Measurements from ENCODE around the gene HAGHL.
A peak's percentile ranks its signal among the peaks of the same experiment; 100 is the strongest.
"Not testable (repeated sequence)": the region's sequence is repeated elsewhere in the genome, so short reads cannot be mapped to it uniquely, and the experiment has no call there.

HAGHL gene

GRCh38 chr16:687499-687898, 39.4 kb upstream of the HAGHL start:
- no peak for DNase-seq (ENCODE audit: low spot score)

DNA sequence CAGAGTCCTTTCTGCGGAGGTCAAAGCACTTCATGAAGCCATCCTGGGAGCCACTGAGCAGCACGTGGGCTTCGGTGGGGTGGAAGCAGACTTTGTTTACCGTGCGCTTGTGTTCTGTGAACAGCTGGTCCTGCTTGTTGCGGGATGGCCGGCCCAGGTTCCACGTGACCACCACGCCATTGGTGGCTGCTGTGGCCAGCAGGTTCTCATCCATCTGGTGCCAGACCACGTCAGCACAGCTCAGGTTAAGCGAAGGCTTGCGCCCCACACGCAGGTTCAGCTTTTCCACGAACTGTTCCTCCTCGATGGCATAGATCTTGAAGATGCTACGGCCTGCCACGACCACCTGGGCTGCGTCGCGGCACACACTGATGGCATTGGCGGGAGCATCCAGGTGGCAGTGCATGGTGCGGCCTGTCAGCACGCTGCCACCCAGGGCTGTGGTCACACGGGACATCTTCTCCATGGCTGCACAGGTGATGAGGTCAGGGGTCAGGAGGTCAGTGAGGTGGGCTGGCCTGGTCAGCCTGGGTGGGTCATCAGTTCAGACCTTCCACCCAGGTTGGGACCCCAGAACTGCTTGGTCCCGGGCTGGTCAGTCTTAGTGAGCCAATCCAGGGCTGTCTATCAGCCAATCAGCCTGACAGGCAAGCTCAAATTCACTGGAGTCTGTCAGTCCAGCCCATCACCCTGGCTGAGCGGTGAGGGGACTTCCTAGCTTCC, 37.6 kb upstream of the HAGHL start:
- no peak for DNase-seq (ENCODE audit: low spot score)

GRCh38 chr16:691242-691641, 35.7 kb upstream of the HAGHL start:
- DNase-seq (ENCODE audit: low spot score): not testable (repeated sequence)

DNA sequence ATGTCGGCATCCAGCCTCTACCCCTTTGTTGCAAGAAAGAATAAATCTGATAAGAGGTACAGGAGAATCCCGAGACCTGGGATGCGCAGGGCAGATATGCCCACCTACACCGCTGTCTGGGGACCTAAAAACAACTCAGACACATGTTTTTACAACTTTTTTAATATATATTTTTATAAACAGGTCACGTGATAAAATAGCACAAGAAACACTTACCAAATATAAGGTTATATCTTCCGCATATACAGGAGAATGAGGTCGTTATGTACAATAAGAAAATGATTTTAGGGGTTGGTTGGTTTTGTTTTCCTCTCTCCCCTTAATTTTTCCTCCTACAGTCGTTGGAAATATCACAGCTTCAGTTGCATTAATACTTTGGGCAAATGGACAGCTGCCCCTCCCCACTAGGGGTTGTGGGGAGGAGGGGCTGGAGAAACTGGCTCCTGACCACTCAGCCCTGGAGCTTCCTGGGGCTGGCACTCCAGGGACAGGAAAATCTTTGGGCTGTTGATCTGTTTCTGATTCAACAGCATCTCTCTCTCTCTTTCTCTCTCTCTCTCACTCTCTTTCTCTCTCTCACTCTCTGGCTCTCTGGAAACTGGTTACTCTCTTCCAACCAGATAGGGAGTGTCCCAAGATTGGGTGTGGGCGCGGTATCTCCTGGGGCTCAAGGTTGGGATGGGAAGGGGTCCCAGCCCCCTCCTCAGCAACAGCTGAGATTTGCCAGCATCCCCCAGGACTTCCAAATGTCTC, 34.4 kb upstream of the HAGHL start:
- no peak for DNase-seq (ENCODE audit: low spot score)

DNA sequence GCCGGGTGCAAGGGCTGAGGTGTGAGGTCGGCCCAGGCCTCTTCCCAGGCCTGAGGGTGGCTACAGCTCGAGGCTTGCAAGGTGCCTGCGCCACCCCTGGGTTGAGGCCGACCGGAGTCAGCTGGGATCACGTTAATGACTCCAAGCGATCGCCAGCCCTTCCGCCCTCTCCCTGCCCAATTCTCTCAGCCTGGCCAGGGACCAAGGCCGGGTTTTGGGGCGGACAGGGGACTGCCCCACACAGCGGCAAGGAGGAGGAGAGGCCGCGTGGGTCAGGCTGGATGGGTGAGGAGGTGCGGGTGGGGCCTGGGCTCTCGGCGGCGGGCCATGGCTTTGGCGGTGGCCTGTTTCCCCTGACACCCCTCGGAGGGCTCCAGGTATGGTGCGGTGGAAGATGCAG, 33.5 kb upstream of the HAGHL start:
- DNase-seq (ENCODE audit: low spot score): no peak

DNA sequence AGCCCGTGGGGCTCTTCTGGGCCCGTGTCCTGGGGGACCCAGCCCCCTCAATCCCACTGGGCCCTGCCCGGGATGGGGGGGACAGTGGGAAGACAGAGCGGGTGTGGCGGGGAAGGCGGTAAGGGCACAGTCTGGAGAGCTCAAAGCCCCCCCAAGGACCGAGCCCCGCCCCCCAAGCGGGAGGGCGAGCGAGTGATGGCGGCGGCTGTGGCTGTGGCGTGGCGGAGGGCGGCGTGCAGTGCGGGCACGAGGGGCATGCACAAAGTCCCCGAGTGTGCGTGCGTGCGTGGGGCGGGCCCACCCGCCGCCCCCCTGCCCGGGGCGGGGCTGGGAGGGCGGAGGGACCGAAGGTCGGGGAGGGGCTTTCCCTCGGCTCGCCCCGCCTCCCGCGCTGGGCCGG, 33.1 kb upstream of the HAGHL start:
- DNase-seq (ENCODE audit: low spot score): no peak

GRCh38 chr16:694187-694862, 32.6 kb upstream of the HAGHL start:
- no peak for DNase-seq (ENCODE audit: low spot score)

DNA sequence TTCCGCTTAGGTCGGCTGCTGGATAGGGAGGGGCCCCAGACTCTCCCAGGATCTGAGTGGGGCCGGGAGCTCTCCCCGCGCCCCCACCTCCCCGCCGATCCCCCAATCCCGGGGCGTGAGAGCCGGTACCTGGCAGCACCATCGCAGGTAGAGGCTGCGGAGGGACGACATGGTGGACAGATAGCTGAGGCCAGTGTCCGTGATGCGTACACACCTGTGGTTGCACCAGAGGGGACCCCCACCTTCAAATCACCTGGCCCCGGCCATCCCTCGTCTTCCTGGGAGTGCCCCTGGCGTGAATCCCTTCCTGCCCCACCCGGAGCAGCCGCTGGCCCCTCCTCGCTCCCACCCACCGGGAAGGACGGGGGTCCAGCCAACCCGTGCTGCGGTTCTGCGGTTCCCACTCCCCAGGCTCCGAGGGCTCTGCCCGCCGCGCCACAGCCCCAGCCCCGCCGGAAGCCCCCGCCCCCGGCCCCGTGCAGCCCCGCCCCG, 32.0 kb upstream of the HAGHL start:
- no peak for DNase-seq (ENCODE audit: low spot score)

GRCh38 chr16:695355-696089, 31.4 kb upstream of the HAGHL start:
- no peak for DNase-seq (ENCODE audit: low spot score)

DNA sequence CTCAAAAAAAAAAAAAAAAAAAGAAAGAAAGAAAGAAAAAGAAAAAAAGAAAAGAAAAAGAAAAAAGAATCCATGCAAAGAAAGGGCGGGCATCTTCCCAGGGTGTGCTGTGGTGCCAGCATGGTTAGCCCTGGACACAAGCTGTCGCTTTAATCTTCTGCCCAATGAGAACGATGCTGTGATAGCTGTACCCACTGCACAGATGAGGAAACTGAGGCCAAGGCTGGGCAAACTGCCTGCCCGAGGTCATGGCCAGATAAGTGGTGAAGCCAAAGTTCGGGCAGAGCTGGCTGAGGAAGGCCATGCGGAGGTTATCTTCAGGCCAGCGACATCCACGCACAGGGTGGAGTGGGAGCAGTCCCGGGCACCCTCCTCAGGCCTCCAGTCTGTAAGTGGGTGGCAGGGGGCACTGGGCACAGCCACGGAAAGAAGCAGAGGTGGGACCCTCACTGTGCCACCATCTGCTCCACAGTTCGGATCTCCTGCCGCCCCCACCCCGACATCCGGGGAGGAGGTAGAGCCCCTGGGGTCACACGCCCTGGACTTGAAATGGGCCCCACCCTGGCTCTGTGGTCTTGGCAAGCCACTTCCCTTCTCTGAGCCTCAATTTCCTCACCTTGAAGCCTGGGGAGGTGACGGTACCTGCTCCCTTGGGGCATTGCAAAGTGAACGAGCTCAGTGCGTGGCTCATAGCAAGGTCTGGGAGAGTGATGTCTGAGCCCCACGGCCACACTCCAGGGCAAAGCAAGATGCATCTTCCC, 27.8 kb upstream of the HAGHL start:
- DNase-seq (ENCODE audit: low spot score): no peak

DNA sequence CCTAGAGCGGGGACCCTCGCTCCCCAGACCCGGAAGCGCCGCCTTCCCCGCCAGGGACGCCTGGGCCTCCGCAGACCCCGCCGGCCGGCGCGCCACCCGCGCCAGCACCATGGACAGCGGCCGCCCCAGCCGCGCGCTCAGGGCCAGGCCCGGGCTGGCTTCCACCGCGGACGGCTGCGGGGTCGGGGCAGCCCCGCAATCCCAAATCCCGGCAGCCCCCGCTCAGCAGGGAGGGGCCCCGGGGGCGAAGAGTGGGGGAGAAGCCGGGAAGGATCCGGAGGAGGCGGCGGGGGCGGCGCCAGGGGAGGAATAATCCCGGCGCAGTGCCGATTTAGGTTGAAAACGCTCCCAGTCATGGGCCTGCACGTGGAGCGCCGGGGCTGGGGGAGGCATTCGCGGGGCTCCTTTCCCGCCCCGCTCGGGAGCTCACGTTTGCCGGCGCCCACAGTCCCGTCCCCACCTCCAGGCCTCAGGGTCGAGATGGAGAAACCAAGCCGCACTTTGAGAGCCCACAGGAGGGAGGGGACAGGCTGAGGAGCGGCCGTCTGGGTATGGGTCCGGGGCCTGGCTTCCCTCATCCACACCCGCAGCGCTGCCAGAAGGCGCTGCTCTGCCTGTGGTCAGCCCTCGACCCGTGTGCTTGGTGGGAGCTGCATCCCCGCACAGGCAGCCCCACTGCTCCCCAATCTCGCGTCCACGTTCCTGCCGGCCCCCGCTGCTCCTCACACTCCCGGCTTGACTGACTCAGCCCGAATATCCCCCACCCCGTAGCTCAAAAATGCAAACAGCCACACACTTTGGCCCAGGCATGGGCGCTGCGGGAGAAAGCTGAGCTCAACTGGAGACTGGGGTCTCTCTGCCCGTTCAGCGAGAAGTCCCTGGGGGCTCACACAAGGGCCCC, 26.0 kb upstream of the HAGHL start:
- no peak for DNase-seq (ENCODE audit: low spot score)

- DNase-seq (ENCODE audit: low spot score): no peak
Measured at GRCh38 chr16:702341-702740, 24.6 kb upstream of the HAGHL start.

GRCh38 chr16:703406-703805, 23.5 kb upstream of the HAGHL start:
- no peak for DNase-seq (ENCODE audit: low spot score)

GRCh38 chr16:704047-704446, 22.9 kb upstream of the HAGHL start:
- DNase-seq (ENCODE audit: low spot score): no peak

DNA sequence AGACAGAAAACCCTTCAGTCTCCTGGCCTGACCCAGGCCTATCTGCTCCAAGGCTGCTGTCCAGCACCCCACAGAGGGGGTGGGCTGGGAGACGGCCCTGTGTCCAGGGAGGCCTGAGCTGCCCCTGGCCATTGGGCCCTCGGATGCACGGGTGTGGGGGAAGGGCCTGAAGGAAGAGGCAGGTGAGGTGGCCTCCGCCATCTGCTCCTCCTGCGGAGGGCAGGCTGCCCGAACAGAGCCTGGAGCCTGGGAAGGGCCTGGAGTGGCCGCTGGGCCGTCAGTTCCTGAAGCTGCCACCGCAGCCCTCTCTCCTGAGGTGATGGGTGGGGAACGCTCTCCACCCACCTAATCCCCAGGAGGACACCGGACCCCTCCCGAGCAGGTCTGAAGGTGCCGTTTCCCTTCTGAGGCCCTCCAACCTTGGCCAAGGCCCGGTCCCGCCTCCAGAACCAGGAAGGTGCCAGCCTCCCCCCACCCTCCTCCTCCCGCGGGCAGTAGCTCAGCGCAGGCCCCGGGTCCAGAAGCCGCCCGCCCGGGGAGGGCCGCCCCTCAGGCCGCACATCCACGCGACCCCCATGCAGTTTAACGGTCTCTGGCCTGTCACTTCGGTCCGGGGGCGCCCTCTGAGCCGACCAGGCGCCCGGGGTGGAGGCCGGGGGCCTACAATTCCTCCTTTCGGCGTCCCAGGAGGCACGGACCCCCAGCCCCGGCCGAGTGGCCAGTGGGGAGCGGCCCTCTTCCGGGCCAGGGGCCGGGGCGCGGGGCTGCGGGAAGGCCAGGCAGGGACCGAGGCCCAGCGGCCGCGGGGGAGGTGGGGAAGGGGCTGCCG, 22.1 kb upstream of the HAGHL start:
- DNase-seq (ENCODE audit: low spot score): no peak

- peak; percentile 66 for DNase-seq (ENCODE audit: low spot score)
Measured at GRCh38 chr16:705431-706188, 21.3 kb upstream of the HAGHL start, which contains the start of gene FBXL16. FBXL16 (minus strand) TSS chr16:705801; CDS start chr16:697405, 8,396 bp downstream.

GRCh38 chr16:706189-707061, 20.5 kb upstream of the HAGHL start:
- DNase-seq (ENCODE audit: low spot score): no peak

Measured in Ammon's horn (tissue), 1 donor.